Karpas-422 (cell line): ENCODE results near the gene COLQ. TPM values are rescaled to one million over a fixed set of nuclear protein-coding genes. Genes with fewer than 3 reads are reported as not detected.
"Not testable (repeated sequence)": the region's sequence is repeated elsewhere in the genome, so short reads cannot be mapped to it uniquely, and the experiment has no call there.

Experiments used
- DNase-seq: peaks from one replicate; pipeline ENCODE4 v3.0.0-alpha.2; 2015
- H2AFZ ChIP-seq: fragments of 200-600 bp; sonication (generic); 2 replicates; pipeline ENCODE4 v1.6.1; 2014; ENCODE audit warnings: antibody characterized with exemption, low read length, mixed read lengths
- H3K27ac ChIP-seq: fragments of 200-600 bp; sonication (generic); 2 replicates; pipeline ENCODE4 v1.5.1; 2014; ENCODE audit warnings: mild to moderate bottlenecking, low read length, moderate library complexity
- H3K27me3 ChIP-seq: fragments of 200-600 bp; sonication (generic); 2 replicates; pipeline ENCODE4 v1.6.1; 2014; ENCODE audit warnings: low read length, mixed read lengths
- H3K36me3 ChIP-seq: fragments of 200-600 bp; sonication (generic); 2 replicates; pipeline ENCODE4 v1.6.1; 2014; ENCODE audit warnings: low read length, mixed read lengths; ENCODE audit not compliant: insufficient read depth
- H3K4me1 ChIP-seq: fragments of 200-600 bp; sonication (generic); 2 replicates; pipeline ENCODE4 v1.6.1; 2014; ENCODE audit warnings: mild to moderate bottlenecking, low read length, mixed read lengths
- H3K4me2 ChIP-seq: fragments of 200-600 bp; sonication (generic); 2 replicates; pipeline ENCODE4 v1.6.1; 2014; ENCODE audit warnings: low read length, low read depth, mild to moderate bottlenecking; ENCODE audit not compliant: poor library complexity, severe bottlenecking
- H3K4me3 ChIP-seq: fragments of 200-600 bp; sonication (generic); 2 replicates; pipeline ENCODE4 v1.5.1; 2014; ENCODE audit warnings: mild to moderate bottlenecking, antibody characterized with exemption, low read length, mixed read lengths
- H3K79me2 ChIP-seq: fragments of 200-600 bp; sonication (generic); 2 replicates; pipeline ENCODE4 v1.6.1; 2014; ENCODE audit warnings: mild to moderate bottlenecking, low read length, mixed read lengths
- H3K9ac ChIP-seq: fragments of 200-600 bp; sonication (generic); 2 replicates; pipeline ENCODE4 v1.6.0; 2014; ENCODE audit warnings: low read length
- H3K9me2 ChIP-seq: fragments of 200-600 bp; sonication (generic), shearing (Covaris generic); replicated peaks from 2 replicates; pipeline ENCODE4 v1.6.0; 2014; ENCODE audit warnings: mild to moderate bottlenecking, low read length, moderate library complexity; ENCODE audit not compliant: insufficient read depth
- H3K9me3 ChIP-seq: fragments of 300-700, 200-600 bp; sonication (generic); 2 replicates; pipeline ENCODE4 v1.6.1; 2014; ENCODE audit warnings: low read length, mixed read lengths
- H4K20me1 ChIP-seq: fragments of 200-600 bp; sonication (generic); 2 replicates; pipeline ENCODE4 v1.6.1; 2014; ENCODE audit warnings: mild to moderate bottlenecking, antibody characterized with exemption, low read length, low read depth; ENCODE audit not compliant: insufficient read depth
- total RNA-seq: library from RNA; depleted of rRNA; stranded (reverse); fragments of >200 nt; shearing (Covaris generic); gene quantifications from 2 replicates; pipeline ENCODE4 v1.2.3, GENCODE V29; 2014; ENCODE audit warnings: low replicate concordance

COLQ gene
- total RNA-seq, 1 experiment from 2014 or later: 2.6 TPM

GRCh38 chr3:15467227-15468181, 54.0 kb downstream of the COLQ start:
- Histone ChIP-seq H3K4me3 (no peak overlapping the region), H2AFZ (no peak overlapping the region), H3K79me2 (no peaks in the 10 kb centered on the region), H4K20me1 (no peaks in the 10 kb centered on the region), H3K4me1 (no peaks in the 10 kb centered on the region), H3K27me3 (no peaks in the 10 kb centered on the region), H3K9me3 (no peaks in the 10 kb centered on the region), H3K9me2 (no peaks in the 10 kb centered on the region), H3K36me3 (no peaks in the 10 kb centered on the region), H3K9ac (no peak overlapping the region), H3K4me2 (no peak overlapping the region), H3K27ac (no peak overlapping the region)
- no peak for DNase-seq

- Histone ChIP-seq H3K79me2 (no peaks in the 10 kb centered on the region), H3K9ac (no peak overlapping the region), H3K4me3 (no peak overlapping the region), H4K20me1 (no peaks in the 10 kb centered on the region), H3K9me2 (no peaks in the 10 kb centered on the region), H2AFZ (no peak overlapping the region), H3K4me2 (no peak overlapping the region), H3K4me1 (no peaks in the 10 kb centered on the region), H3K27me3 (no peaks in the 10 kb centered on the region), H3K27ac (no peak overlapping the region), H3K9me3 (no peaks in the 10 kb centered on the region), H3K36me3 (no peaks in the 10 kb centered on the region)
- no peak for DNase-seq
These were observed 55.5 kb downstream of the COLQ start for GRCh38 chr3:15465876-15466585.

GRCh38 chr3:15462451-15462850, 59.1 kb downstream of the COLQ start:
- H3K36me3 ChIP-seq: no peaks in the 10 kb centered on the region
- no peaks in the 10 kb centered on the region for H3K9me2 ChIP-seq
- H3K4me1 ChIP-seq: no peaks in the 10 kb centered on the region
- no peaks in the 10 kb centered on the region for H3K9me3 ChIP-seq
- H3K27me3 ChIP-seq: no peaks in the 10 kb centered on the region
- H4K20me1 ChIP-seq: no peaks in the 10 kb centered on the region
- no peak overlapping the region for H3K9ac ChIP-seq
- H3K4me2 ChIP-seq: no peak overlapping the region
- no peak overlapping the region for H2AFZ ChIP-seq
- no peak overlapping the region for H3K27ac ChIP-seq
- no peaks in the 10 kb centered on the region for H3K79me2 ChIP-seq
- no peak for DNase-seq
- no peak overlapping the region for H3K4me3 ChIP-seq

- Histone ChIP-seq H3K9me2 (no peaks in the 10 kb centered on the region), H3K4me2 (no peak overlapping the region), H3K9ac (no peak overlapping the region), H4K20me1 (no peaks in the 10 kb centered on the region), H3K27me3 (no peaks in the 10 kb centered on the region), H3K27ac (no peak overlapping the region), H3K4me1 (no peaks in the 10 kb centered on the region), H3K36me3 (no peaks in the 10 kb centered on the region), H3K4me3 (no peak overlapping the region), H3K79me2 (no peaks in the 10 kb centered on the region), H2AFZ (0 out of 2 replicates have a peak overlapping the region, but pooled peaks have one; percentile 28), H3K9me3 (no peaks in the 10 kb centered on the region)
- no peak for DNase-seq
These were observed 60.5 kb downstream of the COLQ start for GRCh38 chr3:15460891-15461531.

GRCh38 chr3:15458212-15458780, 63.2 kb downstream of the COLQ start:
- Histone ChIP-seq H3K27ac (no peak overlapping the region), H2AFZ (no peak overlapping the region), H3K9me2 (no peaks in the 10 kb centered on the region), H3K36me3 (no peaks in the 10 kb centered on the region), H3K4me1 (no peaks in the 10 kb centered on the region), H3K4me2 (no peak overlapping the region), H3K79me2 (no peaks in the 10 kb centered on the region), H3K9me3 (no peaks in the 10 kb centered on the region), H3K9ac (no peak overlapping the region), H4K20me1 (no peaks in the 10 kb centered on the region), H3K27me3 (no peaks in the 10 kb centered on the region), H3K4me3 (no peak overlapping the region)
- no peak for DNase-seq

GRCh38 chr3:15456915-15457314, 64.6 kb downstream of the COLQ start:
- not testable (repeated sequence) for H4K20me1 ChIP-seq, H3K9ac ChIP-seq, H2AFZ ChIP-seq, H3K4me2 ChIP-seq, H3K36me3 ChIP-seq, H3K27me3 ChIP-seq, DNase-seq, H3K27ac ChIP-seq, H3K79me2 ChIP-seq, H3K9me2 ChIP-seq, H3K9me3 ChIP-seq, H3K4me1 ChIP-seq, H3K4me3 ChIP-seq

GRCh38 chr3:15456321-15456720, 65.2 kb downstream of the COLQ start:
- Histone ChIP-seq H3K9me2 (no peaks in the 10 kb centered on the region), H3K79me2 (no peaks in the 10 kb centered on the region), H3K4me1 (no peaks in the 10 kb centered on the region), H3K4me2 (no peak overlapping the region), H4K20me1 (no peaks in the 10 kb centered on the region), H3K4me3 (no peak overlapping the region), H3K9me3 (no peaks in the 10 kb centered on the region), H3K27me3 (no peaks in the 10 kb centered on the region), H3K36me3 (no peaks in the 10 kb centered on the region), H3K9ac (no peak overlapping the region), H3K27ac (no peak overlapping the region), H2AFZ (no peak overlapping the region)
- no peak for DNase-seq

- Histone ChIP-seq H3K36me3 (no peaks in the 10 kb centered on the region), H3K9ac (no peak overlapping the region), H3K9me3 (no peaks in the 10 kb centered on the region), H3K27ac (no peak overlapping the region), H3K27me3 (no peaks in the 10 kb centered on the region), H3K4me2 (no peak overlapping the region), H3K9me2 (no peaks in the 10 kb centered on the region), H3K79me2 (no peaks in the 10 kb centered on the region), H3K4me1 (no peaks in the 10 kb centered on the region), H2AFZ (no peak overlapping the region), H3K4me3 (no peak overlapping the region), H4K20me1 (no peaks in the 10 kb centered on the region)
- DNase-seq: no peak
These were observed 65.8 kb downstream of the COLQ start for GRCh38 chr3:15455756-15456155.
